OCI-LY7 (cell line): ENCODE data around the gene ISCA1.

Experiments used
- EZH2phosphoT487 ChIP-seq: fragments of 200-600 bp; sonication (generic); IDR thresholded peaks from 2 replicates; pipeline ENCODE4 v1.6.1; 2018; ENCODE audit warnings: low read depth, borderline replicate concordance, mild to moderate bottlenecking, mixed run types, antibody characterized with exemption, low read length, moderate library complexity, mixed read lengths
- TF ChIP-seq, protein P1 (sequence below): fragments of 200-600 bp; sonication (generic); conservative IDR thresholded peaks from 2 replicates; pipeline ENCODE4 v1.5.1; 2014; ENCODE audit warnings: mild to moderate bottlenecking, antibody characterized with exemption, low read length, moderate library complexity, mixed read lengths

DNA sequence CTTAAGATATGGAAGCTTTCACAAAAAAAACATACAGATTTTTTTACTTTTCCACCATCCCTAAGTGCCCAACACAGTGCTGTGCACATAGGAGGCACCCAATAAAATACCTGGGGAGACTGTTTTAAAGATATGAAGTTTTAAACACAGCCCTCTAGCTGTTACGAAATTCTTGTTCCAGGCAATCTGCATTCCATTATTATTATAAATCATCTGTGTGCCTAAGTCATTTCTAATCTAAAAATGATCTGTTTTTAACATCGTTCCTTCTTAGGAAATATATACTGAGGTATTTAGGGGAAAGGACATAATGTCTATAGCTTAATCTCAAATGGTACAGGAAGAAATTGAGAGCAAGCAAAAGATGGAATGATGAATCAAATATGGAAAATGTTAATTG lies 32.7 kb upstream of the ISCA1 start:
- TF ChIP-seq, protein P1, sequence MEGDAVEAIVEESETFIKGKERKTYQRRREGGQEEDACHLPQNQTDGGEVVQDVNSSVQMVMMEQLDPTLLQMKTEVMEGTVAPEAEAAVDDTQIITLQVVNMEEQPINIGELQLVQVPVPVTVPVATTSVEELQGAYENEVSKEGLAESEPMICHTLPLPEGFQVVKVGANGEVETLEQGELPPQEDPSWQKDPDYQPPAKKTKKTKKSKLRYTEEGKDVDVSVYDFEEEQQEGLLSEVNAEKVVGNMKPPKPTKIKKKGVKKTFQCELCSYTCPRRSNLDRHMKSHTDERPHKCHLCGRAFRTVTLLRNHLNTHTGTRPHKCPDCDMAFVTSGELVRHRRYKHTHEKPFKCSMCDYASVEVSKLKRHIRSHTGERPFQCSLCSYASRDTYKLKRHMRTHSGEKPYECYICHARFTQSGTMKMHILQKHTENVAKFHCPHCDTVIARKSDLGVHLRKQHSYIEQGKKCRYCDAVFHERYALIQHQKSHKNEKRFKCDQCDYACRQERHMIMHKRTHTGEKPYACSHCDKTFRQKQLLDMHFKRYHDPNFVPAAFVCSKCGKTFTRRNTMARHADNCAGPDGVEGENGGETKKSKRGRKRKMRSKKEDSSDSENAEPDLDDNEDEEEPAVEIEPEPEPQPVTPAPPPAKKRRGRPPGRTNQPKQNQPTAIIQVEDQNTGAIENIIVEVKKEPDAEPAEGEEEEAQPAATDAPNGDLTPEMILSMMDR: no peak
- TF ChIP-seq EZH2phosphoT487: no peak
